ENCODE results near the gene SPR. TPM values are rescaled to one million over a fixed set of nuclear protein-coding genes. Genes with fewer than 3 reads are reported as not detected.

Gene SPR
- polyA plus RNA-seq, 1 of the 3 experiments (the other 2 are of a cell fraction): 25.7 TPM

- Histone ChIP-seq H3K9me3 (no peaks in the 10 kb centered on the region), H3K27ac (ENCODE audit: low read depth in 2 of 2, low read length in 1 of 2) (no peak overlapping the region), H3K9me2 (no peaks in the 10 kb centered on the region), H3K27me3 (ENCODE audit: insufficient read depth) (peaks cover under 1% of the 10 kb centered on the region; the same call in 1 of the 2 replicates), H3K4me3 (ENCODE audit: low read depth in 2 of 2, low read length in 1 of 2) (no peak overlapping the region), H3K79me2 (ENCODE audit: insufficient read depth) (no peaks in the 10 kb centered on the region), H3K4me1 (ENCODE audit: control insufficient read depth in 1 of 2, insufficient read depth in 2 of 2, low read depth in 1 of 2, low read length in 1 of 2) (peaks cover 0 to 8% of the 10 kb centered on the region in 2 experiments; a peak in 1 of 4 replicates), H4K20me1 (ENCODE audit: insufficient read depth) (no peaks in the 10 kb centered on the region; the same call in 1 of the 2 replicates), H2AFZ (ENCODE audit: low read depth) (no peak overlapping the region), H3K9ac (no peak overlapping the region), H3K4me2 (no peak overlapping the region), H3F3A (replicated peaks; ENCODE audit: insufficient read depth) (no peaks in the 10 kb centered on the region), H3K36me3 (replicated peaks in 1 of 2; ENCODE audit: control insufficient read depth in 1 of 2, insufficient read depth in 2 of 2, low read length in 1 of 2) (peaks cover 0 to 12% of the 10 kb centered on the region in 2 experiments)
- no peak for DNase-seq
- POLR2A ChIA-PET: no interaction called here
- TF ChIP-seq ELF1 (IDR thresholded peaks at IDR 0.05) (no peak), EP300 (IDR thresholded peaks at IDR 0.05; ENCODE audit: borderline replicate concordance in 1 of 2, low read depth in 1 of 2, low read length in 1 of 2) (no peak)
- 85% methylated on average over 15 of the region's 16 CpGs for WGBS (ENCODE audit: low lambda C conversion rate)
- CTCF ChIA-PET: interaction anchor here (0.9 to 10.6 kb wide), 15 partner anchors 7 to 281 kb away, joined by 3 to 173 read pairs (median 5); partner anchors contain the start of genes EMX1 and SPR
Observed at GRCh38 chr2:72895759-72896281, 8.6 kb downstream of the SPR start.

GRCh38 chr2:72896446-72896845 lies 9.2 kb downstream of the SPR start:
- Histone ChIP-seq H3F3A (replicated peaks; ENCODE audit: insufficient read depth) (no peaks in the 10 kb centered on the region), H3K27ac (ENCODE audit: low read depth in 2 of 2, low read length in 1 of 2) (no peak overlapping the region), H4K20me1 (ENCODE audit: insufficient read depth) (no peaks in the 10 kb centered on the region; the same call in 1 of the 2 replicates), H3K79me2 (ENCODE audit: insufficient read depth) (no peaks in the 10 kb centered on the region), H3K4me3 (ENCODE audit: low read depth in 2 of 2, low read length in 1 of 2) (no peak overlapping the region), H2AFZ (ENCODE audit: low read depth) (no peak overlapping the region), H3K4me1 (ENCODE audit: control insufficient read depth in 1 of 2, insufficient read depth in 2 of 2, low read depth in 1 of 2, low read length in 1 of 2) (peaks cover 0 to 12% of the 10 kb centered on the region in 2 experiments; a peak in 1 of 4 replicates), H3K9ac (no peak overlapping the region), H3K4me2 (no peak overlapping the region), H3K9me2 (no peaks in the 10 kb centered on the region), H3K27me3 (ENCODE audit: insufficient read depth) (peaks cover 7% of the 10 kb centered on the region), H3K9me3 (no peaks in the 10 kb centered on the region), H3K36me3 (replicated peaks in 1 of 2; ENCODE audit: control insufficient read depth in 1 of 2, insufficient read depth in 2 of 2, low read length in 1 of 2) (peaks cover 0 to 11% of the 10 kb centered on the region in 2 experiments)
- no peak for TF ChIP-seq CHD2 (IDR thresholded peaks at IDR 0.05; ENCODE audit: low read length, partially characterized antibody)
- TF ChIP-seq POLR2AphosphoS5 (IDR thresholded peaks at IDR 0.05; ENCODE audit: low read depth, low read length): no peak
- TF ChIP-seq YY1 (IDR thresholded peaks at IDR 0.05; ENCODE audit: low read depth): no peak
- TF ChIP-seq ZBTB33 (IDR thresholded peaks at IDR 0.05; ENCODE audit: borderline replicate concordance, low read depth): no peak
- TF ChIP-seq FOXJ3 (CRISPR knock-in tag; IDR thresholded peaks at IDR 0.05): no peak
- no peak for TF ChIP-seq TCF12 (IDR thresholded peaks at IDR 0.05)
- TF ChIP-seq IRF3 (IDR thresholded peaks at IDR 0.05; ENCODE audit: low read depth, low read length): no peak
- no peak for TF ChIP-seq SIN3A (IDR thresholded peaks at IDR 0.05; ENCODE audit: borderline replicate concordance, low read depth, low read length)
- no peak for TF ChIP-seq SMC3 (IDR thresholded peaks at IDR 0.05; ENCODE audit: low read depth, low read length)
- TF ChIP-seq MAX (IDR thresholded peaks at IDR 0.05; ENCODE audit: low read depth): no peak
- TF ChIP-seq RAD21 (IDR thresholded peaks at IDR 0.05; ENCODE audit: low read length): no peak
- no peak for TF ChIP-seq RFX5 (IDR thresholded peaks at IDR 0.05; ENCODE audit: low read length)
- no peak for TF ChIP-seq FOSL2 (IDR thresholded peaks at IDR 0.05; ENCODE audit: borderline replicate concordance, low read depth)
- no peak for TF ChIP-seq MXI1 (IDR thresholded peaks at IDR 0.05; ENCODE audit: low read depth, low read length)
- TF ChIP-seq RCOR1 (IDR thresholded peaks at IDR 0.05; ENCODE audit: low read length): no peak
- no peak for TF ChIP-seq TEAD4 (IDR thresholded peaks at IDR 0.05; ENCODE audit: borderline replicate concordance, insufficient read depth)
- TF ChIP-seq PBX3 (IDR thresholded peaks at IDR 0.05): no peak
- ChIA-PET POLR2A (no interaction called here), CTCF (interaction anchor here (1.5 to 10.6 kb wide), 5 partner anchors 10 to 280 kb away, joined by 3 to 173 read pairs (median 61); partner anchors contain the start of genes EMX1 and SPR)
- WGBS (ENCODE audit: low lambda C conversion rate): 66% methylated on average over 4 of the region's 4 CpGs
- DNase-seq: no peak
